ENCODE data around the gene PLEKHA7. TPM values are rescaled to one million over a fixed set of nuclear protein-coding genes. Genes with fewer than 3 reads are reported as not detected.
A peak's percentile ranks its signal among the peaks of the same experiment; 100 is the strongest.

The PLEKHA7 gene
- total RNA-seq, 1 donor from 2014 or later: 15.6 TPM

- no peaks in the 10 kb centered on the region for H3K9me3 Mint-ChIP-seq (ENCODE audit: unreplicated experiment)
- peaks cover 3% of the 10 kb centered on the region for H3K4me1 Mint-ChIP-seq (ENCODE audit: unreplicated experiment)
- DNase-seq (ENCODE audit: extremely low spot score, unreplicated experiment): peak; percentile 56
- H3K4me3 Mint-ChIP-seq (ENCODE audit: unreplicated experiment): no peak overlapping the region
- H3K27ac Mint-ChIP-seq (ENCODE audit: unreplicated experiment): no peak overlapping the region
- peaks cover 2% of the 10 kb centered on the region for H3K36me3 Mint-ChIP-seq (ENCODE audit: unreplicated experiment)
- TF ChIP-seq, protein P1, sequence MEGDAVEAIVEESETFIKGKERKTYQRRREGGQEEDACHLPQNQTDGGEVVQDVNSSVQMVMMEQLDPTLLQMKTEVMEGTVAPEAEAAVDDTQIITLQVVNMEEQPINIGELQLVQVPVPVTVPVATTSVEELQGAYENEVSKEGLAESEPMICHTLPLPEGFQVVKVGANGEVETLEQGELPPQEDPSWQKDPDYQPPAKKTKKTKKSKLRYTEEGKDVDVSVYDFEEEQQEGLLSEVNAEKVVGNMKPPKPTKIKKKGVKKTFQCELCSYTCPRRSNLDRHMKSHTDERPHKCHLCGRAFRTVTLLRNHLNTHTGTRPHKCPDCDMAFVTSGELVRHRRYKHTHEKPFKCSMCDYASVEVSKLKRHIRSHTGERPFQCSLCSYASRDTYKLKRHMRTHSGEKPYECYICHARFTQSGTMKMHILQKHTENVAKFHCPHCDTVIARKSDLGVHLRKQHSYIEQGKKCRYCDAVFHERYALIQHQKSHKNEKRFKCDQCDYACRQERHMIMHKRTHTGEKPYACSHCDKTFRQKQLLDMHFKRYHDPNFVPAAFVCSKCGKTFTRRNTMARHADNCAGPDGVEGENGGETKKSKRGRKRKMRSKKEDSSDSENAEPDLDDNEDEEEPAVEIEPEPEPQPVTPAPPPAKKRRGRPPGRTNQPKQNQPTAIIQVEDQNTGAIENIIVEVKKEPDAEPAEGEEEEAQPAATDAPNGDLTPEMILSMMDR (IDR thresholded peaks at IDR 0.05): no peak
- no peaks in the 10 kb centered on the region for H3K27me3 Mint-ChIP-seq (ENCODE audit: unreplicated experiment)
Observed at GRCh38 chr11:16777613-16777975, 236.6 kb downstream of the PLEKHA7 start.

- H3K4me1 Mint-ChIP-seq (ENCODE audit: unreplicated experiment): peaks cover 3% of the 10 kb centered on the region
- no peaks in the 10 kb centered on the region for H3K27me3 Mint-ChIP-seq (ENCODE audit: unreplicated experiment)
- TF ChIP-seq, protein P1 (IDR thresholded peaks at IDR 0.05): no peak
- peak; percentile 80 for DNase-seq (ENCODE audit: extremely low spot score, unreplicated experiment)
- H3K4me3 Mint-ChIP-seq (ENCODE audit: unreplicated experiment): no peak overlapping the region
- peaks cover 2% of the 10 kb centered on the region for H3K36me3 Mint-ChIP-seq (ENCODE audit: unreplicated experiment)
- no peaks in the 10 kb centered on the region for H3K9me3 Mint-ChIP-seq (ENCODE audit: unreplicated experiment)
- no peak overlapping the region for H3K27ac Mint-ChIP-seq (ENCODE audit: unreplicated experiment)
Observed at GRCh38 chr11:16776711-16777612, 237.3 kb downstream of the PLEKHA7 start.

DNA sequence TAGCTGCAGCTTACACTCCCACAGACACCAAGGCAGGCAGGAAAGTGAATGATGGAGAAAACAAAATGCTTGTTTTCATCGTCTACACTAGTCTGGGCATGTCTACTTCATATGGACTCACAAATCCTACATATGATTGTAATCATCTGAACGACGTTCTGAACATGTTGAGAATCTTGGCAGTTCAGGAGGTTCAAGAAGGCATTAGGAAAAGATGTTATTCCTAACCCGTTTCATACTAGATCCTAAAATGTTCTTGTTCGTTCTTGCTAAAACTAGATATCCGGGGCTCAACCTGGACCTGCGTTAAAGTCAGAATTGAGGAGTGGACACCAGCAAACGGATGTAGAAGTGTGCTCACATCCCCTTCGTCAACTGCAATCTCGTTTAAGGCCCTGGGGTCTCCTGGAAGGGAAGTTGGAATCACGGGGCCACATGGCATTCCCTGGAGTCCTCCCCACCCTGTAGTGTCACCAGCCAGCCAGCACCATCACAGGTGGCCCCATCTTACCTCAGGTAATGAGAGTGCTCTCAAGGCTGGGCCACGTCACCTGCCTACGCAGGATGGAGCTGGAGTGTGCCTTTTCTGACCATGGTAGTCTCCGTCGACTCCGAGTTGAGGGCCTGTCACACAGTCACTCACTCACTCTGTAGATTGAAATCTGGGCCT is 238.5 kb downstream of the PLEKHA7 start:
- peaks cover 2% of the 10 kb centered on the region for H3K36me3 Mint-ChIP-seq (ENCODE audit: unreplicated experiment)
- H3K27ac Mint-ChIP-seq (ENCODE audit: unreplicated experiment): no peak overlapping the region
- peaks cover 3% of the 10 kb centered on the region for H3K4me1 Mint-ChIP-seq (ENCODE audit: unreplicated experiment)
- peak; percentile 67 for DNase-seq (ENCODE audit: extremely low spot score, unreplicated experiment)
- H3K4me3 Mint-ChIP-seq (ENCODE audit: unreplicated experiment): no peak overlapping the region
- H3K9me3 Mint-ChIP-seq (ENCODE audit: unreplicated experiment): no peaks in the 10 kb centered on the region
- TF ChIP-seq, protein P1 (IDR thresholded peaks at IDR 0.05): no peak
- H3K27me3 Mint-ChIP-seq (ENCODE audit: unreplicated experiment): no peaks in the 10 kb centered on the region

GRCh38 chr11:16774936-16775613 is 239.1 kb downstream of the PLEKHA7 start:
- Mint-ChIP-seq H3K9me3 (ENCODE audit: unreplicated experiment) (no peaks in the 10 kb centered on the region), H3K36me3 (ENCODE audit: unreplicated experiment) (no peaks in the 10 kb centered on the region), H3K4me1 (ENCODE audit: unreplicated experiment) (no peaks in the 10 kb centered on the region), H3K4me3 (ENCODE audit: unreplicated experiment) (no peak overlapping the region), H3K27ac (ENCODE audit: unreplicated experiment) (no peak overlapping the region), H3K27me3 (ENCODE audit: unreplicated experiment) (no peaks in the 10 kb centered on the region)
- peak; percentile 36 for DNase-seq (ENCODE audit: extremely low spot score, unreplicated experiment)
- TF ChIP-seq, protein P1 (IDR thresholded peaks at IDR 0.05): no peak
